Mesendoderm (in vitro differentiated cells): ENCODE results near the gene PLAA.
"Not testable (repeated sequence)": the region's sequence is repeated elsewhere in the genome, so short reads cannot be mapped to it uniquely, and the experiment has no call there.

Experiments used
- DNase-seq: peaks from one replicate; pipeline ENCODE4 v3.0.0; 2013
- H2AK5ac ChIP-seq: 2 replicates; pipeline ENCODE4 v1.6.1; 2013; ENCODE audit warnings: low read length, inconsistent platforms
- H2BK120ac ChIP-seq: 2 replicates; pipeline ENCODE4 v1.6.1; 2013; ENCODE audit warnings: low read depth, mild to moderate bottlenecking, low read length, moderate library complexity, mixed read lengths
- H2BK15ac ChIP-seq: replicated peaks from 2 replicates; pipeline ENCODE4 v1.6.1; 2013; ENCODE audit warnings: low read depth, mild to moderate bottlenecking, moderate library complexity
- H2BK5ac ChIP-seq: 2 replicates; pipeline ENCODE4 v1.6.1; 2013; ENCODE audit warnings: low read length, inconsistent platforms
- H3K18ac ChIP-seq: 2 replicates; pipeline ENCODE4 v1.6.1; 2013; ENCODE audit warnings: mild to moderate bottlenecking, low read length, mixed read lengths
- H3K23ac ChIP-seq: one replicate; pipeline ENCODE4 v1.6.1; 2013; ENCODE audit warnings: low read length
- H3K27ac ChIP-seq: 2 replicates; pipeline ENCODE4 v1.5.1; 2013; ENCODE audit warnings: low read depth, mild to moderate bottlenecking, inconsistent platforms, low read length, moderate library complexity
- H3K27me3 ChIP-seq: 2 replicates; pipeline ENCODE4 v1.6.1; 2013; ENCODE audit warnings: low read length, control low read depth, mild to moderate bottlenecking, inconsistent platforms; ENCODE audit not compliant: insufficient read depth, poor library complexity
- H3K36me3 ChIP-seq: 2 replicates; pipeline ENCODE4 v1.6.1; 2013; ENCODE audit warnings: low read length, inconsistent platforms; ENCODE audit not compliant: control insufficient read depth, insufficient read depth
- H3K4ac ChIP-seq: one replicate; pipeline ENCODE4 v1.6.1; 2013; ENCODE audit warnings: low read depth, mild to moderate bottlenecking, low read length, moderate library complexity
- H3K4me1 ChIP-seq: 2 replicates; pipeline ENCODE4 v1.6.1; 2013; ENCODE audit warnings: low read depth, low read length, inconsistent platforms; ENCODE audit not compliant: control insufficient read depth
- H3K4me2 ChIP-seq: 2 replicates; pipeline ENCODE4 v1.6.1; 2013; ENCODE audit warnings: low read length
- H3K4me3 ChIP-seq: 2 replicates; pipeline ENCODE4 v1.5.1; 2013; ENCODE audit warnings: mild to moderate bottlenecking, low read length
- H3K56ac ChIP-seq: one replicate; pipeline ENCODE4 v1.6.1; 2013; ENCODE audit warnings: low read length
- H3K79me1 ChIP-seq: 2 replicates; pipeline ENCODE4 v1.6.1; 2013; ENCODE audit warnings: low read length, inconsistent platforms
- H3K79me2 ChIP-seq: 2 replicates; pipeline ENCODE4 v1.6.1; 2013; ENCODE audit warnings: mild to moderate bottlenecking, low read length; ENCODE audit not compliant: control insufficient read depth, insufficient read depth
- H3K9ac ChIP-seq: 2 replicates; pipeline ENCODE4 v1.6.1; 2013; ENCODE audit warnings: low read length, inconsistent platforms
- H4K5ac ChIP-seq: one replicate; pipeline ENCODE4 v1.6.1; 2013; ENCODE audit warnings: low read length
- H4K8ac ChIP-seq: one replicate; pipeline ENCODE4 v1.6.1; 2013; ENCODE audit warnings: low read depth, mild to moderate bottlenecking, control low read depth, low read length, moderate library complexity
- WGBS: extraction: QIAGEN DNeasy Blood & Tissue Kit; methylation state at CpG from one replicate; pipeline ENCODE4 v1.1.7; 2013; ENCODE audit warnings: low lambda C conversion rate, missing lambda C conversion rate; ENCODE audit not compliant: insufficient coverage; ENCODE audit errors: extremely low coverage; 5-methylcytosine and 5-hydroxymethylcytosine counted together

Gene PLAA

DNA sequence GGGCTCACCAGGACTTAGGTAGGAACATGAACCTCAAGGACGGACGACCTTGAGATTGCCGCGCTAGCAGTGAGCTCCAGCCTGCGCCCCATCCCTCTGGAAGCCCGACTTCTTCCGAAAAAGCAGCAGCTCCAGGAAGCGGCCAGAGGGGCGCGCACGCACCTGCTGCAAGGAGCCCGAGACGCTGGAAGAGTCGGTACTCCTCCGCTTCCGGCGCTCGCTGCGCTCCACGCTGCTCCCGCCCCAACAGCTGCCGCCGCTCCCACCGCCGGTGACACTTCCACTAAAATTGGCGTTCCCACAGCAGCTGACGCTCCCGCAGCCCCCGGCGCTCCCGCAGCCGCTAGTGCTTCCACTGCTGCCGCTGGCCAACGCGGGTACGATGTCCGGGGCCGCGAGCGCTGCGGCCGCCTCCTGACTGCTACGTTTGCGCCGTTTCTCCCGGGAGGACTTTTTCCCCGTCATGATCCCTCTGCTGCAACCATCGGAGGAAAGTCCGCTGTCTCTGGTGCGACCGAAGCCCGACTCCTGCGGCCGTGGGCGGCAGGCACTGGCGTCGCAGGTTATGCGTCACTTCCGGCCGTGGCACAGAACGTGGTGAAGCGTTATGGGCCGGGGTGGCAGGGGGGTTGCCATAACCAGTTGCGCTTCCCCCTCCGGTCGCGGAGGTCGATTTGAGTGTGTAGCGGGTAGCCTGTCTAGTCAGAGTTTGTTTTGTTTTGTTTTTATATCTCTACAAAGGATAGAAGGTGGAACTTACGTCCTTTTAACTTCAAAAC lies 54.6 kb downstream of the PLAA start, which contains the start of gene CAAP1:
Gene CAAP1, minus strand, starts transcription at position 552 of the 779 bp plus-strand sequence. Its CDS starts 87 bp downstream, at position 465.
- peak; percentile 96 for DNase-seq
- Histone ChIP-seq H3K4ac (peak within 1 kb of the TSS; percentile 29), H3K4me3 (peak within 1 kb of the TSS; percentile 81), H3K79me2 (peaks cover 24% of the 10 kb centered on the region), H2BK120ac (no peak within 1 kb of the TSS), H3K23ac (no peak within 1 kb of the TSS), H3K4me2 (peak within 1 kb of the TSS; percentile 23), H3K4me1 (peaks cover 1% of the 10 kb centered on the region), H3K36me3 (no peaks in the 10 kb centered on the region), H4K8ac (peak within 1 kb of the TSS; percentile 100), H3K18ac (peak within 1 kb of the TSS; percentile 88), H3K9ac (peak within 1 kb of the TSS; percentile 86), H3K56ac (peak within 1 kb of the TSS; percentile 94), H3K79me1 (no peaks in the 10 kb centered on the region), H2BK15ac (no peak within 1 kb of the TSS), H2AK5ac (no peak within 1 kb of the TSS), H3K27me3 (no peaks in the 10 kb centered on the region), H4K5ac (peak within 1 kb of the TSS; percentile 89), H2BK5ac (peak within 1 kb of the TSS; percentile 28), H3K27ac (peak within 1 kb of the TSS; percentile 97)
- WGBS, result no CpG with 5 or more reads among the region's 70 CpGs

DNA sequence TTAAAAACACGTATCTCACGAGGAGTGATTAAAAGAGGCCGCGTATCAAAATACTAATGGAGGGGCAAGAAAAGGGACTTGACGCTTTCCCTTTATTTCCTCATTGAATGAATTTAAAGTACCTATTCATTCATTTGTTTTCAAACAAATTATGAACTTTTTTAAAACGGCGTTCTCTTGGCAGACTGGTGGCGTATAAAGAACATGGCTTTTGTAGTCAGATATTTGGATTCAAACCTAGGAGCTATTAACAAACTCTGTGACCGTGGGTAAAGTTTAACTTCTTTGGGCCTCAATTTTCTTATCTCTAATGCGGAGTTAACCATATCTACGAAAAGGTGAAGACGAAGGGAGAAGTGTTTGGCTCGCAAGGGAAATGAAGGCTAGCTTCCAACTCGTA lies 55.3 kb downstream of the PLAA start:
- H3K4me1 ChIP-seq, result peaks cover 1% of the 10 kb centered on the region
- no peak overlapping the region for H2BK120ac ChIP-seq
- H3K79me1 ChIP-seq, result no peaks in the 10 kb centered on the region
- no peak overlapping the region for H2BK5ac ChIP-seq
- H3K27ac ChIP-seq, result peak overlapping the region; percentile 97
- peak overlapping the region; percentile 13 for H3K4me2 ChIP-seq
- H2BK15ac ChIP-seq, result no peak overlapping the region
- H4K8ac ChIP-seq, result no peak overlapping the region
- H3K23ac ChIP-seq, result no peak overlapping the region
- no peak overlapping the region for H4K5ac ChIP-seq
- peak overlapping the region; percentile 86 for H3K9ac ChIP-seq
- H3K56ac ChIP-seq, result peak overlapping the region; percentile 94
- H3K27me3 ChIP-seq, result no peaks in the 10 kb centered on the region
- no peak overlapping the region for H2AK5ac ChIP-seq
- peak overlapping the region; percentile 81 for H3K4me3 ChIP-seq
- peak; percentile 4 for DNase-seq
- H3K36me3 ChIP-seq, result no peaks in the 10 kb centered on the region
- WGBS, result no CpG with 5 or more reads among the region's 14 CpGs
- H3K79me2 ChIP-seq, result peaks cover 24% of the 10 kb centered on the region
- no peak overlapping the region for H3K4ac ChIP-seq
- no peak overlapping the region for H3K18ac ChIP-seq

DNA sequence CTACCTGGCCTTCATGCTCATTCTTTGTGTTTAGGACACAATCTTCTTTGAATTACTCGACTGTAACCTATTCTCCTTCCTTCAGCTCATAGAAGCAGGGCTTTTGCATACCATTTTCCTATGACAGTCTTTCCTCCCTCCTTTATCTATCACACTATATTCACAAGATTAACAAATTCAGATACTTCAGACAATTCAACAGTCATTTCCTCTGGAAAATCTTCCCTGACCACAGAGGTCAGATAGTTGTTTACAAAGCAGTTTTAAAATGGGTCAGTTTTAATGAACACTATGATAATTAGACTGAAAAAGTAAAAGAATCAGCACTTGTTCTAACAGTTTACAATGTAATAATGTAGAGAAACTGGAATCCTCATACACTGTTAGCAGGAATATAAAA lies 58.8 kb downstream of the PLAA start:
- no peak overlapping the region for H3K18ac ChIP-seq
- H3K23ac ChIP-seq, result no peak overlapping the region
- H3K56ac ChIP-seq, result no peak overlapping the region
- H3K79me1 ChIP-seq, result no peaks in the 10 kb centered on the region
- peaks cover 1% of the 10 kb centered on the region for H3K4me1 ChIP-seq
- H3K36me3 ChIP-seq, result no peaks in the 10 kb centered on the region
- no peak overlapping the region for H2BK15ac ChIP-seq
- H3K4me2 ChIP-seq, result no peak overlapping the region
- H2BK5ac ChIP-seq, result no peak overlapping the region
- H2BK120ac ChIP-seq, result no peak overlapping the region
- no peak overlapping the region for H3K27ac ChIP-seq
- no peak overlapping the region for H3K9ac ChIP-seq
- no peak overlapping the region for H3K4me3 ChIP-seq
- no peak overlapping the region for H2AK5ac ChIP-seq
- no peak overlapping the region for H3K4ac ChIP-seq
- no peak overlapping the region for H4K8ac ChIP-seq
- DNase-seq, result no peak
- H4K5ac ChIP-seq, result no peak overlapping the region
- no peaks in the 10 kb centered on the region for H3K27me3 ChIP-seq
- H3K79me2 ChIP-seq, result peaks cover 24% of the 10 kb centered on the region
- WGBS, result no CpG with 5 or more reads among the region's 1 CpG

DNA sequence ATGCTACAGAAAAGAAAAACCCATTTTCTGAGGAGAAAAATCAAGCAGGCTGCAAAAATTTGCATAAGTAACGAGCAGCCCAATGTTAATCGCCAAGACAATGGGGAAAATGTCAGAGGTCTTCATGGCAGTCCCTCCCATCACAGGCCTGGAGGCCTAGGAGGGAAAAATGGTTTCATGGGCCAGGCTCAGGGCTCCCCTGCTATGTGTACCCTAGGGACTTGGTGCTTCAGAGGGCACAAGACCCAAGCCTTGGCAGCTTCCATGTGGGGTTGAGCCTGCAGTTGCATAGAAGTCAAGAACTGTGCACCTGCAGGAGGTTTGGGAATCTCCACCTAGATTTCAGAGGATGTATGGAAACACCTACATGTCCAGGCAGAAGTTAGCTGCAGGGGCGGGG lies 64.9 kb downstream of the PLAA start:
- no peak overlapping the region for H3K23ac ChIP-seq
- no peak overlapping the region for H2BK120ac ChIP-seq
- H4K8ac ChIP-seq, result no peak overlapping the region
- no peaks in the 10 kb centered on the region for H3K4me1 ChIP-seq
- H3K79me2 ChIP-seq, result no peaks in the 10 kb centered on the region
- H3K4ac ChIP-seq, result no peak overlapping the region
- H2BK15ac ChIP-seq, result no peak overlapping the region
- no peak overlapping the region for H3K4me2 ChIP-seq
- no peak overlapping the region for H2AK5ac ChIP-seq
- H3K56ac ChIP-seq, result no peak overlapping the region
- peak; percentile 7 for DNase-seq
- peaks cover 3% of the 10 kb centered on the region for H3K36me3 ChIP-seq
- no CpG with 5 or more reads among the region's 3 CpGs for WGBS
- no peak overlapping the region for H3K4me3 ChIP-seq
- no peaks in the 10 kb centered on the region for H3K79me1 ChIP-seq
- no peak overlapping the region for H3K9ac ChIP-seq
- no peak overlapping the region for H4K5ac ChIP-seq
- no peak overlapping the region for H2BK5ac ChIP-seq
- no peak overlapping the region for H3K18ac ChIP-seq
- H3K27me3 ChIP-seq, result no peaks in the 10 kb centered on the region
- no peak overlapping the region for H3K27ac ChIP-seq

DNA sequence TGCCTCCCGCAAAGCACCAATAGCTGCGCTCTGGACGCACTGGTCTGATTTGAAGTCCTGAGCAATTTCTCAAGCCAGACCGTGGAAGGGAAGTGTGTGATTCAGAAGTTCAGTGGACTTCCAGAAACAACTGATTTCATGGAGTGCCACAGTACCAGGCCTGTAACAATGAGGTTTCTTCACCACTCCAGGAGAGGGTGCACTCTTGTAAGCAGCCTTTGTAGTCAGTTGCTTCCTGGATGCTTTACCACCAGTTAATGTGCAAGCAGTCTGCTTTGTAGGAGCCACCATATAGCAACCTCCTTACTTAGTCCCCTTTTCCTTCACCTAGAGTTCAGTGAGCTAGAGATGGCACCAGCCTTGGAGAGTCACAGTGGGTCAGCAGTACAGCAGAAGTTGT lies 66.8 kb downstream of the PLAA start:
- H3K79me1 ChIP-seq, result no peaks in the 10 kb centered on the region
- H3K27me3 ChIP-seq, result no peaks in the 10 kb centered on the region
- H3K4me2 ChIP-seq, result no peak overlapping the region
- no peak overlapping the region for H4K8ac ChIP-seq
- H3K4me1 ChIP-seq, result no peaks in the 10 kb centered on the region
- no peak overlapping the region for H3K4me3 ChIP-seq
- no peak for DNase-seq
- H4K5ac ChIP-seq, result no peak overlapping the region
- no peak overlapping the region for H3K27ac ChIP-seq
- H3K18ac ChIP-seq, result no peak overlapping the region
- H3K79me2 ChIP-seq, result no peaks in the 10 kb centered on the region
- no peak overlapping the region for H3K4ac ChIP-seq
- no CpG with 5 or more reads among the region's 4 CpGs for WGBS
- no peak overlapping the region for H3K56ac ChIP-seq
- H3K36me3 ChIP-seq, result peaks cover 3% of the 10 kb centered on the region
- H3K23ac ChIP-seq, result no peak overlapping the region
- no peak overlapping the region for H2AK5ac ChIP-seq
- H2BK120ac ChIP-seq, result no peak overlapping the region
- H2BK15ac ChIP-seq, result no peak overlapping the region
- H2BK5ac ChIP-seq, result no peak overlapping the region
- H3K9ac ChIP-seq, result no peak overlapping the region

DNA sequence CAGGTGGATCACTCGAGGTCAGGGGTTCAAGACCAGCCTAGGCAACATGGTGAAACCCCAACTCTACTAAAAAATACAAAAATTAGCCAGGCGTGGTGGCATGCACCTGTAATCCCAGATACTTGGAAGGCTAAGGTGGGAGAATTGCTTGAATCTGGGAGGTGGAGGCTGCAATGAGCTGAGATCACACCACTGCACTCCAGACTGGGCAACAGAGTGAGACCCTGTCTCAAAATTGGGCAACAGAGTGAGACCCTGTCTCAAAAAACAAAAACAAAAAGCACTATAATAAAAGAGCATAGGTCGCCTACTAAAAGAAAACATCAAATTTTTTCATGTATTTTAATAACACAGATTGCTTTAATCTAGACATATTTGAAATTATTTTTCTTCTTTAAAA lies 71.9 kb downstream of the PLAA start:
- not testable (repeated sequence) for H2BK15ac ChIP-seq, H3K4ac ChIP-seq, H3K79me1 ChIP-seq, H4K5ac ChIP-seq, H3K4me1 ChIP-seq, H3K9ac ChIP-seq, H3K4me3 ChIP-seq, H3K56ac ChIP-seq, DNase-seq, H3K27me3 ChIP-seq, H3K27ac ChIP-seq, H3K23ac ChIP-seq, H4K8ac ChIP-seq, H3K36me3 ChIP-seq, H3K4me2 ChIP-seq, H2AK5ac ChIP-seq, H3K79me2 ChIP-seq, H2BK120ac ChIP-seq, H2BK5ac ChIP-seq, H3K18ac ChIP-seq
- no CpG with 5 or more reads among the region's 3 CpGs for WGBS
